ENCODE data around the gene FBXL5. TPM values are rescaled to one million over a fixed set of nuclear protein-coding genes. Genes with fewer than 3 reads are reported as not detected.

The FBXL5 gene
- total and polyA plus RNA-seq, 2 of the 13 experiments (the other 11 are each of a cell fraction or from before 2014, with no cell fraction given), result 17.4 to 45.3 TPM

DNA sequence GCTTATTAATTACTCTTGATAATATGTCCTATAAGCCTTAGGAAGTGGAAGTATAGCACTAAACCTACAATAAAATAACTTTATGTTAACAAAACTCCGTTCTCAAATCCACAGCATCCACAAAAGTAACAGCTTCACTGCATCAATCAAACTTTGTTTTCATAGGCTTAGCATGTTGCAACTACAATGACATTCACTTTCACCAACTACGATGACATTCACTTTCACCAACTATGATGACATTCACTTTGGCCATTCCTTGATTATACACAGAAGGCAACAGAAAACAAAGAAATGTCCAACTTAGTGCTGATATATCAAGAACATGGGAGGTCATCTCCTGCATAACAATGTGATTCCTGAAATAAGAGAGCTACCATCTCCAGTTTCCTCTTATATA is 44.3 kb downstream of the FBXL5 start:
- Histone ChIP-seq H3K4me3 (replicated peaks in 1 of 3; ENCODE audit: insufficient read depth in 1 of 3, low read depth in 2 of 3, low read length in 3 of 3) (no peak overlapping the region), H3K9ac (ENCODE audit: insufficient read depth, low read depth, low read length) (no peak overlapping the region), H3K4me2 (ENCODE audit: low read depth, low read length) (no peak overlapping the region), H3K27me3 (ENCODE audit: control insufficient read depth in 1 of 2, insufficient read depth in 2 of 2, low read length in 2 of 2) (no peaks in the 10 kb centered on the region), H3K4me1 (ENCODE audit: insufficient read depth, low read length) (no peaks in the 10 kb centered on the region), H3K79me2 (ENCODE audit: insufficient read depth, low read length) (no peaks in the 10 kb centered on the region), H4K20me1 (ENCODE audit: insufficient read depth, low read length) (no peaks in the 10 kb centered on the region), H3K9me3 (ENCODE audit: low read length) (no peaks in the 10 kb centered on the region), H3K27ac (ENCODE audit: extremely low read length, insufficient read depth, low read length) (no peak overlapping the region), H2AFZ (ENCODE audit: low read length) (no peak overlapping the region), H3K36me3 (replicated peaks in 1 of 2; ENCODE audit: control insufficient read depth in 1 of 2, insufficient read depth in 2 of 2, low read length in 2 of 2) (peaks cover 0 to 9% of the 10 kb centered on the region in 2 experiments; a peak in 1 of 5 replicates)
- CTCF ChIA-PET (ENCODE audit: low intra/inter-chr PET ratio, low total read pairs), result no interaction called here
- no peak for ATAC-seq
- in situ Hi-C loops (cut with HindIII; ENCODE audit: extremely low pct_ligation_motif_present, low pct_unique_long_range_greater_than_20kb), result no loop called here
- 93% methylated on average over 2 of the region's 2 CpGs for WGBS (ENCODE audit: low lambda C conversion rate)
- DNase-seq (ENCODE audit: low spot score), result no peak
- no TSS peak for BruUV-seq (replicated peaks)
- TF ChIP-seq NCOA1 (CRISPR knock-in tag; IDR thresholded peaks at IDR 0.05) (no peak), WIZ (CRISPR knock-in tag; IDR thresholded peaks at IDR 0.05) (no peak)
- intact Hi-C loops (cut with micrococcal nuclease; ENCODE audit: unreplicated experiment), result no loop called here
- POLR2A ChIA-PET, result no interaction called here
- no peak for FAIRE-seq

DNA sequence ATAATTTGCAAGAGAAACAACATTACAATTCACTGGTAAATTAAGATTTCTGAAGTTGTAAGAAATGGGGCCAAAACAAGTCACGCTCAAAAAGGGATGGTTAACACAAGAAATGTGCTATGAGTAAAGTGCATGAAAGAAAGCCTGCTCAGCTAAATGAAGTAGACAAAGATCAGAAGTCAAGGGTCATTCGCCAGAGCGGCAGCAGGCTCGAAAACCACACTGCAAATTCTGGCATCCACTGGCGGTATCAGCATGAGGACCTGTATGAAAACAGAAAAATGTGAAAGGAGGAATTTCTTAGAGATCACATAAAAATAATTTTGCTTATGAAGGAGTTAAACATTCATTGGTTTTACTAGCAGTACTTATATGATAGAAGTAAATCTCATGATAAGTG is 49.6 kb downstream of the FBXL5 start:
- TF ChIP-seq KDM4B (CRISPR knock-in tag; IDR thresholded peaks at IDR 0.05) (no peak), ZNF329 (CRISPR knock-in tag; IDR thresholded peaks at IDR 0.05; ENCODE audit: low read depth) (no peak), ZNF577 (CRISPR knock-in tag; IDR thresholded peaks at IDR 0.05; ENCODE audit: borderline replicate concordance, low read depth) (no peak), ZNF775 (CRISPR knock-in tag; IDR thresholded peaks at IDR 0.05; ENCODE audit: borderline replicate concordance) (no peak), TBL1XR1 (IDR thresholded peaks at IDR 0.05; ENCODE audit: borderline replicate concordance, low read length, partially characterized antibody) (no peak)
- TF ChIP-seq, protein P1, sequence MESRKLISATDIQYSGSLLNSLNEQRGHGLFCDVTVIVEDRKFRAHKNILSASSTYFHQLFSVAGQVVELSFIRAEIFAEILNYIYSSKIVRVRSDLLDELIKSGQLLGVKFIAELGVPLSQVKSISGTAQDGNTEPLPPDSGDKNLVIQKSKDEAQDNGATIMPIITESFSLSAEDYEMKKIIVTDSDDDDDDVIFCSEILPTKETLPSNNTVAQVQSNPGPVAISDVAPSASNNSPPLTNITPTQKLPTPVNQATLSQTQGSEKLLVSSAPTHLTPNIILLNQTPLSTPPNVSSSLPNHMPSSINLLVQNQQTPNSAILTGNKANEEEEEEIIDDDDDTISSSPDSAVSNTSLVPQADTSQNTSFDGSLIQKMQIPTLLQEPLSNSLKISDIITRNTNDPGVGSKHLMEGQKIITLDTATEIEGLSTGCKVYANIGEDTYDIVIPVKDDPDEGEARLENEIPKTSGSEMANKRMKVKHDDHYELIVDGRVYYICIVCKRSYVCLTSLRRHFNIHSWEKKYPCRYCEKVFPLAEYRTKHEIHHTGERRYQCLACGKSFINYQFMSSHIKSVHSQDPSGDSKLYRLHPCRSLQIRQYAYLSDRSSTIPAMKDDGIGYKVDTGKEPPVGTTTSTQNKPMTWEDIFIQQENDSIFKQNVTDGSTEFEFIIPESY (CRISPR knock-in tag; IDR thresholded peaks at IDR 0.05), result peak; percentile 83
- Histone ChIP-seq H3K79me2 (ENCODE audit: insufficient read depth, low read length) (no peaks in the 10 kb centered on the region), H3K4me2 (ENCODE audit: low read depth, low read length) (no peak overlapping the region), H3K36me3 (replicated peaks in 1 of 2; ENCODE audit: control insufficient read depth in 1 of 2, insufficient read depth in 2 of 2, low read length in 2 of 2) (peaks cover 4 to 13% of the 10 kb centered on the region in 2 experiments; a peak in 3 of 5 replicates), H3K9me3 (ENCODE audit: low read length) (no peaks in the 10 kb centered on the region), H2AFZ (ENCODE audit: low read length) (no peak overlapping the region), H4K20me1 (ENCODE audit: insufficient read depth, low read length) (no peaks in the 10 kb centered on the region), H3K27me3 (ENCODE audit: control insufficient read depth in 1 of 2, insufficient read depth in 2 of 2, low read length in 2 of 2) (no peaks in the 10 kb centered on the region), H3K27ac (ENCODE audit: extremely low read length, insufficient read depth, low read length) (no peak overlapping the region), H3K9ac (ENCODE audit: insufficient read depth, low read depth, low read length) (no peak overlapping the region), H3K4me3 (replicated peaks in 1 of 3; ENCODE audit: insufficient read depth in 1 of 3, low read depth in 2 of 3, low read length in 3 of 3) (no peak overlapping the region), H3K4me1 (ENCODE audit: insufficient read depth, low read length) (no peaks in the 10 kb centered on the region)
- intact Hi-C loops (cut with micrococcal nuclease; ENCODE audit: unreplicated experiment), result no loop called here
- POLR2A ChIA-PET, result no interaction called here
- DNase-seq (ENCODE audit: low spot score) (no peak), FAIRE-seq (no peak), ATAC-seq (no peak)
- CTCF ChIA-PET (ENCODE audit: low intra/inter-chr PET ratio, low total read pairs), result no interaction called here
- BruUV-seq (replicated peaks), result no TSS peak
- 98% methylated on average over 5 of the region's 5 CpGs for WGBS (ENCODE audit: low lambda C conversion rate)
- in situ Hi-C loops (cut with HindIII; ENCODE audit: extremely low pct_ligation_motif_present, low pct_unique_long_range_greater_than_20kb), result no loop called here
